Common myeloid progenitor, CD34-positive (primary cell): ENCODE data around the gene KRT79.

ENCODE experiments used
- CTCF ChIA-PET: fragments of 350-600 bp; sonication (Branson Sonifier 250); formaldehyde crosslinking; loops from one replicate; lab custom pipeline; 2021; ENCODE audit warnings: antibody characterized with exemption; lab: Charles Lee
- POLR2A ChIA-PET: fragments of 350-600 bp; sonication (Branson Sonifier 250); formaldehyde crosslinking; loops from one replicate; lab custom pipeline; 2021; ENCODE audit warnings: antibody characterized with exemption; lab: Charles Lee
- DNase-seq, 3 donors: peaks; one replicate each; pipeline versions ENCODE4 v3.0.0 to v3.0.0-alpha.2; 2013
- H3K27ac ChIP-seq, 2 experiments: 1 replicate in 1 of 2; 2 replicates in 1 of 2; pipeline ENCODE4 v1.7.0; 2013; ENCODE audit warnings: inconsistent platforms in 2 of 2, low read length in 2 of 2, mild to moderate bottlenecking in 2 of 2, low read depth in 1 of 2, moderate library complexity in 1 of 2; ENCODE audit not compliant: severe bottlenecking in 2 of 2, insufficient read depth in 1 of 2, poor library complexity in 1 of 2
- H3K27me3 ChIP-seq, 5 experiments: replicated peaks in 2 of 5; 1 replicate in 3 of 5; 2 replicates in 2 of 5; pipeline versions ENCODE4 v1.6.1 to v1.7.0; 2013; ENCODE audit warnings: low read length in 4 of 5, mild to moderate bottlenecking in 2 of 5, moderate library complexity in 2 of 5, inconsistent platforms in 1 of 5; ENCODE audit not compliant: insufficient read depth in 5 of 5, control insufficient read depth in 4 of 5
- H3K36me3 ChIP-seq, 4 experiments: 1 replicate in 2 of 4; 2 replicates in 2 of 4; pipeline versions ENCODE4 v1.6.1 to v1.7.0; 2013; ENCODE audit warnings: low read length in 3 of 4, control low read depth in 1 of 4, mild to moderate bottlenecking in 1 of 4; ENCODE audit not compliant: control insufficient read depth in 4 of 4, insufficient read depth in 4 of 4
- H3K4me1 ChIP-seq, 4 experiments: 1 replicate in 3 of 4; 2 replicates in 1 of 4; pipeline versions ENCODE4 v1.6.1 to v1.7.1; 2013; ENCODE audit warnings: low read length in 3 of 4, mild to moderate bottlenecking in 3 of 4, control low read depth in 1 of 4, inconsistent platforms in 1 of 4, moderate library complexity in 1 of 4; ENCODE audit not compliant: control insufficient read depth in 4 of 4, insufficient read depth in 4 of 4; ENCODE audit errors: control extremely low read depth in 1 of 4
- H3K4me3 ChIP-seq, 7 experiments: 1 replicate in 4 of 7; 2 replicates in 3 of 7; pipeline versions ENCODE4 v1.5.1 to v1.7.0; 2013; ENCODE audit warnings: mild to moderate bottlenecking in 7 of 7, low read length in 6 of 7, moderate library complexity in 6 of 7, inconsistent platforms in 2 of 7, low read depth in 2 of 7, control low read depth in 1 of 7; ENCODE audit not compliant: insufficient read depth in 4 of 7, control insufficient read depth in 1 of 7; ENCODE audit errors: extremely low read depth in 1 of 7
- H3K9me3 ChIP-seq, 5 experiments: 1 replicate in 4 of 5; 2 replicates in 1 of 5; pipeline versions ENCODE4 v1.6.1 to v1.7.1; 2013; ENCODE audit warnings: low read length in 4 of 5, mild to moderate bottlenecking in 2 of 5, inconsistent platforms in 1 of 5, low read depth in 1 of 5, moderate library complexity in 1 of 5; ENCODE audit not compliant: control insufficient read depth in 4 of 5, insufficient read depth in 2 of 5; ENCODE audit errors: control extremely low read depth in 1 of 5
- WGBS: methylation state at CpG from one replicate; pipeline ENCODE4 v1.1.5; 2013; ENCODE audit not compliant: insufficient coverage; 5-methylcytosine and 5-hydroxymethylcytosine counted together

Gene KRT79

DNA sequence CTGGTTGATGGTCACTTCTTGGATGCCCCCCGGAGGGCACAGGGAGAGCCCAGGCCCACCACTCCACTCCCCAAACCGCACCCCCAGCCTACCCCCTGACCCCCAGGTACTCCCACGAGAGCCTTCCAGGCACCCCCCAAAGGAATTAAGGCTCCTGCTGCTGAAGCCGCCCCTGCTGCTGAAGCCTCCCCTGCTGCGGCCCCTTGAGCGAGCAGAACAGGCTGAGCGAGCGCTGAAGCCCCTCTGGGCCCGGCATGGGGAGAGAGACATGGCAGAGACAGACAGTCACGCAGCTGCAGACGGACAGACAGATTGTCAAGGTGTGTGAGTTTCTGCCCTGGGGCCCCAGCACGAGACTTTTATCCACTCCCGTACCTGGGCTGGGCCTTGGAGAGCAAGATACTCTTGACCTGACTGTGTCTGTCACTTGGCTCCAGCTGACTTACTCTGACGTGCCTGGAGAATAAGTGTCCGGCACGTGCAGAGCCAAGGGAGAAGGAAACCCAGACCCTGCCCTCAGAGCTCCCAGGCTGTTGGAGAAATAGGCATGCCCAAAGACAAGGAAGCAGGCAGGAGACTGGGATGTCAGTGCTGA, 14.6 kb upstream of the KRT79 start, which contains the start of gene KRT78:
Gene KRT78 (minus strand): TSS at position 334 of the 595 bp plus-strand sequence. CDS start 64 bp downstream, at position 270.
- Histone ChIP-seq H3K36me3 (no peaks in the 10 kb centered on the region), H3K27ac (no peak within 1 kb of the TSS), H3K27me3 (peaks cover 0 to 11% (median 5%) of the 10 kb centered on the region in 5 experiments), H3K4me3 (no peak within 1 kb of the TSS), H3K9me3 (no peaks in the 10 kb centered on the region), H3K4me1 (no peaks in the 10 kb centered on the region)
- WGBS = 96% methylated on average over 13 of the region's 16 CpGs
- DNase-seq = no peak
- ChIA-PET POLR2A (no interaction called here), CTCF (no interaction called here)

DNA sequence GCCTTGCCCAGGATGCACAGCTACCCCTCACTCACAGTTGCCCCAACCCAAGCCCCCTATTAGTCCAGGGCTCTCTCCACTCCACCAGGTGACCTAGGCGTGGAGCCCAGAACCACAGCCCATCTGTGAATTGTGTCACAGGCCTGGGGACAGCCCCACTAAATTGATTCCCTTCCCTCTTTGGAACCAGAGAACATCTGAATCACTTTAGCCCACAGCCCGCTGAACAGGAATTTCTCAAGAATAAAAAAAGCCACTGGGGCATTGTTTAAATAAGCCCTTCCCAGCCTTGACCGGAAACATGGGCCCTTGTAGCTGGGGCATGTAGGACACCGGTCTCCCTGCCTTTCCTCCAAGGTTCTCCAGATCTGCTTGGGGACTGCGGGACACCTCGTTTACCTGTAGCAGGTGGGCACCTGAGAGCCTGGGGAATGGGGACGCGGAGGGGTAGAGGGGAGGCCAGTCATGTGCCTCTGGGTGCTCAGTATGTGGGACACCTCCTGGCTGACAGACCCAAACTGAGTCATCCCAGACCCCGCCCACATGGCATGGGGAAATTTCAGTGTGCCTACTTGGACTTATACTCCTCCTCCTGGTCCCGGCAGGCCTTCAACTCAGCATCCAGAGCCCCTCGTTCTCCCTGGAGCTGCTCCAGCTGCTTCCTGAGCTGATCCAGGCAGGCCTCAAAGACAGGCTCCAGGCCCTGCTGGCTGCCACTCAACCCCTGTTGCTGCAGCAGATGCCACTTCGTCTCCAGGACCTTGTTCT, 13.4 kb upstream of the KRT79 start:
- Histone ChIP-seq H3K4me1 (no peaks in the 10 kb centered on the region), H3K4me3 (no peak overlapping the region), H3K27ac (no peak overlapping the region), H3K27me3 (peaks cover 0 to 11% (median 5%) of the 10 kb centered on the region in 5 experiments), H3K36me3 (no peaks in the 10 kb centered on the region), H3K9me3 (no peaks in the 10 kb centered on the region)
- ChIA-PET POLR2A (no interaction called here), CTCF (no interaction called here)
- WGBS = 95% methylated on average over 12 of the region's 12 CpGs
- no peak for DNase-seq

DNA sequence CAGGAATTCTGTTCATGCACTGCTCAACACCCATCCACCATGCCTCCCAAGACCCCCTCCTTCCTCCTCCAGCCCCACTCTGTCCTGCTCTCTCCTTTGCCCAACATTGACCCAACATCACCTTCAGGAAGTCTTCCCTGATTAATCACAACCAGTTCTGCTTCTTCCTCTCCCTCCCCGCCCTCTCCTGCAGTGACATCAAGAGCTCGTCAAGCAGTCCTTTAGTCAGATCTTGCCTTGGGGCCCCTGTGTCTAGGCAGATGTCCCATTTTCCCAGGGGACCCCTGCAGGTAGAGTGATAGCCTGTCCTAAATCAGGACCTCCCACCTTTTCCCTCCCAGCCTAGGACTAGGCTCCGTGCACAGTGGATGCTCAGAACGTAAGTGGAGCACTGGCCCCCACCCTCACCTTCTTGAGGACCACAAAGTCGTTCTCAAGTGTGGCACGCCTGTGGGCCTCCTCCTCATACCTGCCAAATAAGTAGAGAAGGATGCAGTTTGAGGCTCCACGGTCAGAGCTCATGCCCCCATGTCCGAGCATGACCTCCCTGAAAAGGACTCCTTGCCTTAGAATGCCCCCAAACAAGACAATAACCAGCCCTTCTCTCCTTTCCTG, 12.4 kb upstream of the KRT79 start:
- H3K4me3 ChIP-seq = no peak overlapping the region
- ChIA-PET POLR2A (no interaction called here), CTCF (no interaction called here)
- no peaks in the 10 kb centered on the region for H3K36me3 ChIP-seq
- 88% methylated on average over 8 of the region's 8 CpGs for WGBS
- H3K27ac ChIP-seq = no peak overlapping the region
- H3K4me1 ChIP-seq = peaks cover 0 to 5% (median 2%) of the 10 kb centered on the region in 4 experiments
- peaks cover 0 to 7% (median under 1%) of the 10 kb centered on the region in 5 experiments for H3K27me3 ChIP-seq
- no peaks in the 10 kb centered on the region for H3K9me3 ChIP-seq
- no peak for DNase-seq

DNA sequence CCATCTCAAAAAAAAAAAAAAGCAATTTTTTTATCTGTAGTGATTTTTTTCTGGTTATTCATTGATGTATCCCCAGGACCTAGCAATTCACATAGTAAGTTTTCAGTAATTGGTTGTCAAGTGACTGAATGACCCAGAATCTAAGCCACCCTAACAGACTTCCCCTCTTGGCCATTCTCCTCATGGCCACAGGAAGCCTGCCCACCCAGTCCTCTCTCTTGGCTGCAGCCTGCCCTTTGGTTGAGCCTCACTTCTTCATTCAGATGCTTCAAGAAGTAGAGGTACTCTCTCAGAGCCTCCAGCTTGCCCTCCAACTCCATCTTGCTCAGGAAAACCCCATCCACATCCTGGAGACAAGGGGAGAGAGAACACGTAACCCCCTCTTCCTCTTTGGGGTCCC, 11.8 kb upstream of the KRT79 start:
- H3K4me3 ChIP-seq = no peak overlapping the region
- no peaks in the 10 kb centered on the region for H3K36me3 ChIP-seq
- ChIA-PET POLR2A (no interaction called here), CTCF (no interaction called here)
- H3K27ac ChIP-seq = no peak overlapping the region
- WGBS = no CpG with 5 or more reads among the region's 1 CpG
- H3K9me3 ChIP-seq = no peaks in the 10 kb centered on the region
- DNase-seq = no peak
- peaks cover 0 to 6% (median 0%) of the 10 kb centered on the region in 5 experiments for H3K27me3 ChIP-seq
- peaks cover 0 to 5% (median 2%) of the 10 kb centered on the region in 4 experiments for H3K4me1 ChIP-seq

DNA sequence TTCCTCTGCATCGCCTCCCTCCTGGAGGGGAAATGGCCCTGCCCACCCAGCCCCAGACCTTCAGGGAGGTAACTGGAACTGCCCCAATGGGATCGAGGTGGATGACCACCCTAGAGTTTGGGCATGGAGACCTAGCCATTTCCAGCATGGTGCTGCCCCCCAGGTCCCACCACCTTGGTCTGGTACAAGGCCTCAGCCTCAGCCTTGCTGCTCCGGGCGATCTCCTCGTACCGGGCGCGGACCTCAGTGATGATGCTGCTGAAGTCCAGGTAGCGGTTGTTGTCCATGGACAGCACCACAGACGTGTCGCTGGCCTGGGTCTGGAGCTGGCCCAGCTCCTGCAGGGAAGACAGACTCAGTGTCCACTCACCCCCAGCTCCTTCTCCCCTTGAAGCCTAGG, 10.3 kb upstream of the KRT79 start:
- CTCF ChIA-PET = interaction anchor here (0.6 to 1.6 kb wide), 3 partner anchors 21 to 265 kb away, joined by 3 read pairs; no protein-coding TSS in a partner anchor
- WGBS = 98% methylated on average over 11 of the region's 11 CpGs
- no peak for DNase-seq
- Histone ChIP-seq H3K4me3 (no peak overlapping the region), H3K27me3 (peaks cover 0 to 8% (median 0%) of the 10 kb centered on the region in 5 experiments), H3K4me1 (peaks cover 0 to 5% (median 2%) of the 10 kb centered on the region in 4 experiments), H3K36me3 (no peaks in the 10 kb centered on the region), H3K27ac (no peak overlapping the region), H3K9me3 (no peaks in the 10 kb centered on the region)
- POLR2A ChIA-PET = no interaction called here

DNA sequence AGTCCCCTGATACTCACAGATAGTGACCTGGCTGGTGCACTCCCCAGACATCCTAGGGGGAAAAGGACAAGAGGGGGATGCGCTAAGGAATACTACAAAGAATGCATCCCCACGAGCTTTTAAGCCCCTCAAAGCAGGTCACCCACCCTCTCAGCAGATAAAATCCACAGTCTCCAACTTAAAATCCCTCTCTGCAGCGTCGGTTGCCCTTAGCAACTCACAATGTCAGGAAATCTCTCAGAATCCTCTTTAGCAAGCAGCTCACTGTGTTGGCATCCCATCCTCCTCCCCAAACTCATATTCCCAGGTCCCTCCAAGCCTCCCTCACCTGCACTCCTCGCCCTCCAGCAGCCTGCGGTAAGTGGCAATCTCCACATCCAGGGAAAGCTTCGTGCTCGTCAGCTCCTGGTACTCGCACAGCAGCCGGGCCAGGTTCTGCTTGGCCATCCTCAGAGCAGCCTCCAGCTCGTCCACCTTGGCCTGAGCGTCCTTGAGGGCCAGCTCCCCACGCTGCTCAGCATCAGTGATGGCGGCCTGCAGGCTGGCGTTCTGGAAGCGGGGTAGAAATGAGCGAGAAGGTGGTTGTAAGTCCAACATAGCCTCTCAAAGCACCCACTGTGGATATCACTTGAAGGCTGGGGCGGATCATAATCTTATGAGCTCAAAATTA, 5.5 kb upstream of the KRT79 start:
- H3K36me3 ChIP-seq = no peaks in the 10 kb centered on the region
- no peaks in the 10 kb centered on the region for H3K9me3 ChIP-seq
- WGBS = 94% methylated on average over 16 of the region's 18 CpGs
- CTCF ChIA-PET = interaction anchor here (1.0 to 2.9 kb wide), 5 partner anchors 12 to 257 kb away, joined by 3 to 8 read pairs (median 3); no protein-coding TSS in a partner anchor
- peaks cover 0 to 6% (median 0%) of the 10 kb centered on the region in 5 experiments for H3K27me3 ChIP-seq
- H3K4me3 ChIP-seq = no peak overlapping the region
- H3K27ac ChIP-seq = no peak overlapping the region
- POLR2A ChIA-PET = no interaction called here
- no peak for DNase-seq
- H3K4me1 ChIP-seq = peaks cover 0 to 15% (median 6%) of the 10 kb centered on the region in 4 experiments
